ELR (cell line): ENCODE results near the gene ADISSP.

ENCODE experiments used
- DNase-seq: peaks from one replicate; pipeline ENCODE4 v3.0.0-alpha.2; 2015; ENCODE audit warnings: low read depth

Gene ADISSP

GRCh38 chr20:3767427-3768341 lies at the start of gene ADISSP:
ADISSP (minus strand) TSS chr20:3767753; CDS start chr20:3760100, 7,653 bp downstream.
- DNase-seq: peak; percentile 97

- no peak for DNase-seq
Measured at GRCh38 chr20:3815703-3816315, 48.3 kb upstream of the ADISSP start.

DNA sequence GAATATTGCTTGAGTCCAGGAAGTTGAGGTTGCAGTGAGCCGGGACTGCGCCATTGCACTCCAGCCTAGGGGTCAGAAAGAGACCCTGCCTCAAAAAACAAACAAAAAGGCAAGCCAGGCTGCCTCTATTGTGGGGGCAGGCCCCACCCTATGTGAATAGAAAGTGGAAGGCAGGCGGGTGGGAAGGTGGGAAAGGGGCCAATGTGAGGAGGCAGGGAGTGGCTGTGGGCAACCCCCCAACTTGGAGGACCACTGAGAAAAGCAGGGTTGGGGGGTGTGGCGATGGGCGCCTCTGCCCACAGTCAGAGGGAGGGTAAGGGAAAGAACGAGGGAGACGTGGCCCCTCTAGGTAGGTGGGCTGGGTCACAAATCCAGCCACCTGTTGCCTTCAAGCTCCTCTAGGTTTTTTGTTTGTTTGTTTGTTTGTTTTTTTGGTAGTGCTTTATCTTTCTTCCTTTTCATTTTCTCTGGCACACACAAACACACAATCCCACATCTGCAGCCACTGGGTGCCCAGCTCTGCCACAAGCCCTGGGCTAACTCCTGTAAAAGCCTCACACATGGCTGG lies 47.5 kb upstream of the ADISSP start:
- DNase-seq: no peak

GRCh38 chr20:3813848-3814581 lies 46.5 kb upstream of the ADISSP start:
- no peak for DNase-seq

- DNase-seq: no peak
Measured at GRCh38 chr20:3812975-3813847, 45.7 kb upstream of the ADISSP start.

DNA sequence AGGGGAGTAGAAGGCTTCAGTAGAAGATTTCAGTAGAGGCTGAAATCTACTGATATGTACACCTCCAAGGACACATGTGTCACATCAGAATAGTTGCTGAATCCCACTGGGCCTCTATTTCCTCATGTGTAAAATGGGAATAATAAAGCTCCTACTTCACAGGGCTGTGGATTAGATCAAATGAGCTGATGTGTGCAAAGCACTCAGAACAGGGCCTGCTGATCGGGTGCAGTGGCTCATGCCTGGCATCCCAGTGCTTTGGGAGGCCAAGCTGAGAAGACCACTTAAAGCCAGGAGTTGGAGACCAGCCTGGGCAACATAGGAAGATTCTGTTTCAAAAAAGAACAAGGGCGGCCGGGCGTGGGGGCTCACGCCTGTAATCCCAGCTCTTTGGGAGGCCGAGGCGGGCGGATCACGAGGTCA lies 44.7 kb upstream of the ADISSP start:
- DNase-seq: no peak

GRCh38 chr20:3811467-3812258 lies 44.1 kb upstream of the ADISSP start:
- peak; percentile 98 for DNase-seq

- DNase-seq: no peak
Measured at GRCh38 chr20:3808544-3808943, 41.0 kb upstream of the ADISSP start.

DNA sequence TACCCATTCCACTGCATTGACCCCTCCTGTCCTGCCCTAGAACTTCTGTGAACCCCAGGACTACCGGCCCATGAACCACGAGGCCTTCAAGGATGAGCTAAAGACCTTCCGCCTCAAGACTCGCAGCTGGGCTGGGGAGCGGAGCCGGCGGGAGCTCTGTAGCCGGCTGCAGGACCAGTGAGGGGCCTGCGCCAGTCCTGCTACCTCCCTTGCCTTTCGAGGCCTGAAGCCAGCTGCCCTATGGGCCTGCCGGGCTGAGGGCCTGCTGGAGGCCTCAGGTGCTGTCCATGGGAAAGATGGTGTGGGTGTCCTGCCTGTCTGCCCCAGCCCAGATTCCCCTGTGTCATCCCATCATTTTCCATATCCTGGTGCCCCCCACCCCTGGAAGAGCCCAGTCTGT lies 37.2 kb upstream of the ADISSP start:
- DNase-seq: no peak

GRCh38 chr20:3804254-3804751 lies 36.8 kb upstream of the ADISSP start:
- no peak for DNase-seq

DNA sequence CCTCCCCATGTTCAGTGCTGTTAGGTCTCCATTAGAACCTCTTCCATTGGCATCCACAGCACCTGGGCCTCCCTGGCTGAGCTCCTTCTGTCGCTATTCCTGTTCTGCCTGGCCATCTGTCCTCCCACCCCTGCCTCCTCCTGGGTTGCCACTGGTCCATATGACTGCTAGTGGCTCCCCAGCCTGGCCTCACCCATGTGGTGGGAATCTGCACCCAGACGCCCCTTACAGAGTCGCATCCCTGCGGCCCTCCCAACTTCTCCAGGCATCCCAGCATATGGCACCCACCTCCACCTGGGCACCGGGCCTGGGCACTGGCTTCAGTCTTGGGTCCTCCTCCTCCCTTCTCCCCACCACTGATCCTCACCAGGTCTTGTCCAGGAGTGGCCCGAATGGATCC lies 36.3 kb upstream of the ADISSP start:
- no peak for DNase-seq

GRCh38 chr20:3803289-3803688 lies 35.7 kb upstream of the ADISSP start:
- no peak for DNase-seq

DNA sequence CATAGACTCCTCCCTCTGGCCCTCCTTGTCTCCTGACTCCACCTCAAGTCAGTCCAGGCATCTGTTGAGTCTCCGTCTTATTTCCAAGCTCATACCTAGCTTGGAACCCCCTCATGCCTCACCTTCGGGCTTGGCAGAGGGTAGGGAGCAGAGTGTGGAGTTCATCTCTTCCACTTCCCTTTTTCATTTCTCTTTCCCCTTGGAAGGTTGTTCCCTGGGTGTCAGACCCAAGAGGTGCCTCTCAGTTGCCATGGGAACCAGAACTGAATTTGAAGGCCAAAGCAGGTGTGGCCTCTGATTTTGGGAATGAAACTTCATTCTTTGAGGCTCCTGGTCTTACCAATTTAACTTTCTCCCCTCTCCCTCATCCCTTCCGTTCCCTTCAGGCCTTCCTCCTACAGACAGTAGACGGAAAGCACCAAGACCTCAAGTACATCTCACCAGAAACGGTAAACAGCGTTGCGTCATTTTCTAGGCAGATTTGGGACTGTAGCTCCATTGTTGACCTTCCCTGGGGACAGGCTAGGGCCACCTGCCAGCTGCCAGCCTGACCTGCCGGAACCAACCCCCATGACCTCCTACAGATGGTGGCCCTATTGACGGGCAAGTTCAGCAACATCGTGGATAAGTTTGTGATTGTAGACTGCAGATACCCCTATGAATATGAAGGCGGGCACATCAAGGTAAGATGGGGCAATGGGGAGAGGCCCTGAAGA lies 35.1 kb upstream of the ADISSP start:
- DNase-seq: no peak

- DNase-seq: no peak
Measured at GRCh38 chr20:3801846-3802245, 34.3 kb upstream of the ADISSP start.

- no peak for DNase-seq
Measured at GRCh38 chr20:3801299-3801698, 33.7 kb upstream of the ADISSP start.

GRCh38 chr20:3800878-3801260 lies 33.3 kb upstream of the ADISSP start:
- no peak for DNase-seq

- DNase-seq: no peak
Measured at GRCh38 chr20:3800256-3800877, 32.8 kb upstream of the ADISSP start.

DNA sequence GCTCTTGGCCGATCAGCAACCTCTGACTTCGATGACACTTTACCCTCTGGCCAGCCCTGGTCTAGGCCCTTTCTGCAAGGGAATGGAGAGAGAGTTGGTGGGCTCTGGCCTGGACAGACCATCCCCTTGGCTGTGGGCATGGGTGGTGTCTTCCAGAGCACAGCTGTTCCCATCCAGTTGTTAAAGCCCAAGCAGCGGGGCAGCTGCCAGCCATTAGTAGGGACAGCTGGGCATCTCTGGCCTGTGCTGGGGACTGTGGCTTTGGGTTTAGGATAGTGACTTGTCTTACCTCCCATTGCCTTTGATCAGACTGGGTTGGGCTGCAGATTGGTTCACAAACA lies 31.3 kb upstream of the ADISSP start:
- no peak for DNase-seq

- no peak for DNase-seq
Measured at GRCh38 chr20:3798373-3798768, 30.8 kb upstream of the ADISSP start.
